Body of pancreas (tissue), 4 donors: ENCODE results near the gene HTRA3. TPM values are rescaled to one million over a fixed set of nuclear protein-coding genes. Genes with fewer than 3 reads are reported as not detected.
A peak's percentile ranks its signal among the peaks of the same experiment; 100 is the strongest.

ENCODE experiments used
- ATAC-seq: fragments of 150-250 bp; one replicate; pipeline ENCODE4 v1.9.1; 2016
- DNase-seq, 4 donors: peaks; one replicate each; pipeline ENCODE4 v3.0.0-alpha.2; 2019
- H3K27ac ChIP-seq, 4 donors: fragments of 200-600 bp; sonication (generic); 1 replicate in 3 of 4; 2 replicates in 1 of 4; pipeline versions ENCODE4 v1.5.1 to v1.6.1; 2016 to 2019; ENCODE audit warnings: mild to moderate bottlenecking in 1 of 4, mixed read lengths in 1 of 4, moderate library complexity in 1 of 4
- H3K27me3 ChIP-seq, 2 donors: fragments of 200-600 bp; sonication (generic); one replicate each; pipeline ENCODE4 v1.6.0; 2016; ENCODE audit warnings: mild to moderate bottlenecking in 1 of 2
- H3K36me3 ChIP-seq, 2 donors: fragments of 200-600 bp; sonication (generic); replicated peaks in 1 of 2; 2 replicates each; pipeline ENCODE4 v1.5.1; 2016; ENCODE audit warnings: low read depth in 2 of 2; ENCODE audit not compliant: insufficient read depth in 1 of 2
- H3K4me1 ChIP-seq: fragments of 200-600 bp; sonication (generic); one replicate; pipeline ENCODE4 v1.6.0; 2016
- H3K4me3 ChIP-seq, 2 donors: fragments of 200-600 bp; sonication (generic); 1 replicate in 1 of 2; 2 replicates in 1 of 2; pipeline ENCODE4 v1.5.1; 2016 to 2019
- H3K9me3 ChIP-seq, 3 donors: fragments of 200-600 bp; sonication (generic); 1 replicate in 2 of 3; 2 replicates in 1 of 3; pipeline ENCODE4 v1.5.1; 2016
- CTCF ChIP-seq, 7 experiments: fragments of 450-650 bp in 4 of 7; fragments of 200-600 bp in 3 of 7; sonication (generic) in 3 of 7; IDR thresholded peaks; one replicate each; pipeline ENCODE4 v1.5.1; 2016 to 2019; ENCODE audit warnings: antibody characterized with exemption in 7 of 7
- POLR2A ChIP-seq, 3 donors: fragments of 450-650 bp; IDR thresholded peaks; one replicate each; pipeline ENCODE4 v1.6.1; 2016; ENCODE audit warnings: antibody characterized with exemption in 3 of 3, mild to moderate bottlenecking in 2 of 3
- WGBS, 2 donors: methylation state at CpG; one replicate each; pipeline ENCODE4 v1.1.5; 2017; 5-methylcytosine and 5-hydroxymethylcytosine counted together
- intact Hi-C: fragments of 100-400 bp; cut with DNase I; formaldehyde crosslinking; loops from one replicate; pipeline ENCODE4 v1.15.1; 2023
- total RNA-seq, 2 donors: library from RNA; depleted of rRNA; stranded (reverse); fragments of >200 nt; gene quantifications; one replicate each; pipeline ENCODE4 v1.1.0, GENCODE V29; 2016

Gene HTRA3
- total RNA-seq, 2 donors from 2014 or later: 4.2 to 17.5 TPM

DNA sequence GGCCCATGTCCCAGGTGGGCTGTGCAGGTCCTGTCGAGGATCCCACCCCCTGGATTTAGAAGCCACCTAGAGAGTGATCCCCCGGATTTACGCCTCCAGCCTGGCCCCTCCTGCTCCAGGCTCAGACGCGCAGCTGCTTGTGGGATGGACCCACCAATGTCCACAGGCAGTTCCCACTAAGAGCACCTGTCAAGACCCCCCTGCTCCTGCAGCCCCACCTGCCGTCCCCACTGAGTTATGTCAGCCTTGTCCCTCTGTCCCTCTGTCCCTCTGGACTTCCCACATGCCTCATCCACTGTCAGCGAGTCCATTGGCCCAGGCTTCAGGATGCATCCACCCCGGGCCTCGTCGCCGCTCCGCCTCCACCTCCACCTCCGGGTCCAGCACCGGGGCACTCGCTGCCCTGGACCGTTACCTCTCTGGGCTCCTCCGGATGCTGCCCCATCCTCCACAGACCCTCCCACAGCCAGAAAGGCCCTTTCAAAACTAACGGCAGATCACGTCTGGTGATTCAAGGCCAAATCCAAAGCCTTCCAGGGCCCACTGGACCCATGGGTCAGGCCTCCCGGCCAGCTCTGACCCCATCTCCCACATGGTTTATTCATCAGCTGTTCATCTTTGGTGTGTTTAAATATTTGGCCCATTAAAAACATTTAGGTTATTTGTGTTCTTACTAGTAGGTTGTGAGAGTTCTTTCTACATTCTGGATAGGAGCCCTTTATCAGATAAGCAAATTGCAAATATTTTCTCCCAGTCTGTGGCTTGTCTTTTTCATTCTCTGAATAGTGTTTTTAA is 28.3 kb downstream of the HTRA3 start:
- TF ChIP-seq CTCF (IDR thresholded peaks at IDR 0.05) (no peak), POLR2A (IDR thresholded peaks at IDR 0.05) (no peak)
- Histone ChIP-seq H3K27me3 (no peaks in the 10 kb centered on the region), H3K4me3 (no peak overlapping the region), H3K9me3 (no peaks in the 10 kb centered on the region), H3K27ac (no peak overlapping the region), H3K36me3 (no peaks in the 10 kb centered on the region), H3K4me1 (no peaks in the 10 kb centered on the region)
- peak in 1 of 4 donors; percentile 3 for DNase-seq
- 58 to 62% methylated on average over 15 to 18 of the region's 20 CpGs for WGBS, 2 donors
- intact Hi-C loops: no loop called here
- ATAC-seq: no peak

GRCh38 chr4:8300832-8301231 is 31.3 kb downstream of the HTRA3 start:
- Histone ChIP-seq H3K9me3 (no peaks in the 10 kb centered on the region), H3K27me3 (no peaks in the 10 kb centered on the region), H3K4me1 (no peaks in the 10 kb centered on the region), H3K27ac (no peak overlapping the region), H3K4me3 (no peak overlapping the region), H3K36me3 (no peaks in the 10 kb centered on the region)
- DNase-seq (no peak), ATAC-seq (no peak)
- 76 to 84% methylated on average over 1 of the region's 1 CpG for WGBS, 2 donors
- intact Hi-C loops: no loop called here
- TF ChIP-seq CTCF (IDR thresholded peaks at IDR 0.05): no peak
- TF ChIP-seq POLR2A (IDR thresholded peaks at IDR 0.05): no peak

GRCh38 chr4:8301851-8302730 is 32.5 kb downstream of the HTRA3 start:
- no peak for ATAC-seq
- no peaks in the 10 kb centered on the region for H3K36me3 ChIP-seq
- H3K27ac ChIP-seq: no peak overlapping the region
- 88 to 93% methylated on average over 18 to 22 of the region's 22 CpGs for WGBS, 2 donors
- H3K9me3 ChIP-seq: no peaks in the 10 kb centered on the region
- H3K4me1 ChIP-seq: no peaks in the 10 kb centered on the region
- intact Hi-C loops: no loop called here
- H3K27me3 ChIP-seq: no peaks in the 10 kb centered on the region
- DNase-seq: peak in 1 of 4 donors; percentile 5
- TF ChIP-seq POLR2A (IDR thresholded peaks at IDR 0.05) (no peak), CTCF (IDR thresholded peaks at IDR 0.05) (no peak)
- no peak overlapping the region for H3K4me3 ChIP-seq

DNA sequence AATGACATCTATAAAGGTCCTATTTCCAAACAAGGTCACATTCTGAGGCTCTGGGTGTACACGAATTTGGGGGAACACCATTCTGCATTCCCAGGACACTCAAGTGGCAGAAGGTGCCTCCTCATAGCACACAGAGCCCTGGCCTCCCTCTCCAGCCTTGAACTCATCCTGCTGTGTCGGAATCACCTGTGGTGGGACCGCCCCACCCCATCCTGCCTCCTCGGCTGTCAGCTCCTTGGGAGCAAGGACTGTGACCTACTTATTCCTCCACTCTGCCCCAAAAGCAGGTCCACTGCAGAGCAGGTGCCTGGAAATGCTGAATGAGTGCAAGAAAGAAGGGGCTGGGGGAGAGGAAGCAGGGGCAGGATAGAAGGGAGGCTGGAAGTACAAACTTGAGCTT is 33.5 kb downstream of the HTRA3 start:
- no peaks in the 10 kb centered on the region for H3K36me3 ChIP-seq
- intact Hi-C loops: no loop called here
- H3K4me1 ChIP-seq: no peaks in the 10 kb centered on the region
- DNase-seq: peak in 1 of 4 donors; percentile 1
- TF ChIP-seq POLR2A (IDR thresholded peaks at IDR 0.05) (no peak), CTCF (IDR thresholded peaks at IDR 0.05) (no peak)
- H3K27me3 ChIP-seq: no peaks in the 10 kb centered on the region
- WGBS, 2 donors: 33 to 60% methylated on average over 1 to 4 of the region's 4 CpGs
- ATAC-seq: no peak
- H3K4me3 ChIP-seq: no peak overlapping the region
- H3K27ac ChIP-seq: no peak overlapping the region
- no peaks in the 10 kb centered on the region for H3K9me3 ChIP-seq
